Heart left ventricle (tissue), 16 donors: ENCODE measurements around the gene MYO1G. TPM values are rescaled to one million over a fixed set of nuclear protein-coding genes. Genes with fewer than 3 reads are reported as not detected.

Experiments
- ATAC-seq, 4 donors: fragments of 200-7000 bp; cut with Tn5 transposase; one replicate each; pipeline ENCODE4 v1.9.1; 2020 to 2022; ENCODE audit warnings: moderate library complexity in 4 of 4, mild to moderate bottlenecking in 3 of 4, moderate number of reproducible peaks in 1 of 4
- DNase-seq, 5 donors: peaks; one replicate each; pipeline ENCODE4 v3.0.0-alpha.2; 2020
- H3K27ac ChIP-seq, 12 donors: fragments of 200-600 bp; sonication (generic) in 4 of 12; one replicate each; pipeline versions ENCODE4 v1.5.0 to v1.8.0; 2016 to 2022; ENCODE audit warnings: mild to moderate bottlenecking in 2 of 12
- H3K27me3 ChIP-seq, 9 donors: fragments of 200-600 bp; sonication (generic) in 2 of 9; one replicate each; pipeline versions ENCODE4 v1.5.1 to v1.8.0; 2016 to 2022; ENCODE audit warnings: mild to moderate bottlenecking in 3 of 9
- H3K36me3 ChIP-seq, 9 donors: fragments of 200-600 bp; sonication (generic) in 2 of 9; one replicate each; pipeline versions ENCODE4 v1.5.0 to v1.8.0; 2018 to 2022; ENCODE audit warnings: mild to moderate bottlenecking in 2 of 9
- H3K4me1 ChIP-seq, 12 donors: fragments of 200-600 bp; sonication (generic) in 4 of 12; one replicate each; pipeline versions ENCODE4 v1.5.0 to v1.8.0; 2016 to 2022; ENCODE audit warnings: mild to moderate bottlenecking in 3 of 12
- H3K4me3 ChIP-seq, 12 donors: fragments of 200-600 bp; sonication (generic) in 4 of 12; one replicate each; pipeline versions ENCODE4 v1.5.0 to v1.8.0; 2017 to 2022; ENCODE audit warnings: mild to moderate bottlenecking in 9 of 12, moderate library complexity in 4 of 12
- H3K9me3 ChIP-seq, 12 donors: fragments of 200-600 bp; sonication (generic) in 4 of 12; one replicate each; pipeline versions ENCODE4 v1.5.0 to v1.8.0; 2016 to 2022; ENCODE audit warnings: mild to moderate bottlenecking in 1 of 12
- CTCF ChIP-seq, 12 donors: fragments of 200-600 bp; sonication (generic) in 4 of 12; IDR thresholded peaks; one replicate each; pipeline versions ENCODE4 v1.5.0 to v1.8.0; 2018 to 2022; ENCODE audit warnings: antibody characterized with exemption in 12 of 12, mild to moderate bottlenecking in 5 of 12
- POLR2A ChIP-seq, 2 donors: fragments of 450-650 bp; IDR thresholded peaks; one replicate each; pipeline ENCODE4 v1.6.1; 2017; ENCODE audit warnings: antibody characterized with exemption in 2 of 2, mild to moderate bottlenecking in 2 of 2, moderate library complexity in 2 of 2
- WGBS, 4 donors: extraction: QIAGEN DNeasy Blood & Tissue Kit in 2 of 4; methylation state at CpG; one replicate each; pipeline versions ENCODE4 v1.1.5 to v1.1.7; 2013 to 2018; 5-methylcytosine and 5-hydroxymethylcytosine counted together
- intact Hi-C, 10 donors: fragments of 100-400 bp; cut with DNase I; formaldehyde crosslinking; loops; one replicate each; pipeline versions ENCODE4 v1.11.1 to v1.14.2; 2022
- polyA plus RNA-seq, 2 donors: library from polyadenylated mRNA; stranded (reverse); fragments of 200-250 nt; gene quantifications; one replicate each; pipeline ENCODE4 v1.2.3, GENCODE V29; 2013
- total RNA-seq, 9 donors: library from RNA; depleted of rRNA in 2 of 9; stranded (reverse); fragments of >200 nt in 2 of 9; fragmentation: NEBNext Ultra II Directional in 3 of 9; extraction: Animal tissue kit (Norgen Biotek cat#: 25700) in 3 of 9; gene quantifications; one replicate each; pipeline versions ENCODE4 v1.1.0 to v1.2.4, GENCODE V29; 2016 to 2023
- donor health status: ischemic (EF 13 %, LVEDD 7.1; RV severe dilation, severe dysfunction).
- donor health status: healthy with polysubstance abuse.
- donor health status: DM: no; HTN: yes; CAD: no.
- donor health status: DM: no; HTN: no; CAD: no.
- donor health status: ischemic (EF 25% LVEDD 6.9; RV normal size, moderate dysfunction).
- donor health status: ischemic (EF 25% LVEDD 5.7; RV mildly dilated, moderate dysfunction).
- donor health status: healthy.
- donor health status: DM: yes; HTN: yes; CAD: no.
- donor health status: ischemic (EF 35%, LVEDD 5.7; RV mildly dilated, moderate dysfunction).
- donor health status: nonischemic (EF 11% LVEDD 7.7; RV severe dilation, severe dysfunction).
- donor health status: DM: yes; HTN: yes; CAD: no.
- donor health status: PGD.
- donor health status: ischemic (EF 29% LVEDD 5.4; RV normal size, mild dysfunction).
- donor health status: nonischemic (EF 23%, LVEDD 6.1; RV moderate dilation, normal function).

The MYO1G gene
- total and polyA plus RNA-seq, 11 donors, result 0.13 to 19.0 (median 0.79) TPM

- Histone ChIP-seq H3K9me3 (no peaks in the 10 kb centered on the region), H3K27me3 (no peaks in the 10 kb centered on the region), H3K27ac (peak overlapping the region in 1 of 12 donors; percentile 98), H3K36me3 (peaks cover 0 to 46% (median 38%) of the 10 kb centered on the region in 9 donors), H3K4me3 (peak overlapping the region in 1 of 12 donors; percentile 73), H3K4me1 (peaks cover 0 to 61% (median 17%) of the 10 kb centered on the region in 12 donors)
- TF ChIP-seq POLR2A (IDR thresholded peaks at IDR 0.05), result no peak
- no peak for TF ChIP-seq CTCF (IDR thresholded peaks at IDR 0.05)
- WGBS, 4 donors, result 68 to 76% (median 70%) methylated on average over 3 of the region's 3 CpGs
- DNase-seq, result peak in 1 of 5 donors; percentile 4
- ATAC-seq, result no peak
- intact Hi-C loops, result loop anchor here in 2 of 10 donors (10.0 kb wide), 2 partner anchors 100 to 400 kb away; partner anchors contain the start of genes PURB (in 2 of the 2) and TMED4 (in 1 of the 2)
Observed at GRCh38 chr7:44984478-44984758, 5.6 kb upstream of the MYO1G start.

- no peak for ATAC-seq
- WGBS, 4 donors, result 87 to 91% (median 89%) methylated on average over 6 of the region's 6 CpGs
- H3K36me3 ChIP-seq, result peaks cover 0 to 46% (median 38%) of the 10 kb centered on the region in 9 donors
- peaks cover 0 to 66% (median 17%) of the 10 kb centered on the region in 12 donors for H3K4me1 ChIP-seq
- no peaks in the 10 kb centered on the region for H3K9me3 ChIP-seq
- H3K27ac ChIP-seq, result peak overlapping the region in 1 of 12 donors; percentile 98
- peak in 1 of 5 donors; percentile 18 for DNase-seq
- H3K27me3 ChIP-seq, result no peaks in the 10 kb centered on the region
- no peak overlapping the region for H3K4me3 ChIP-seq
- TF ChIP-seq CTCF (IDR thresholded peaks at IDR 0.05) (no peak), POLR2A (IDR thresholded peaks at IDR 0.05) (no peak)
- intact Hi-C loops, result loop anchor here in 2 of 10 donors (10.0 kb wide), 2 partner anchors 99 to 399 kb away; partner anchors contain the start of genes PURB (in 2 of the 2) and TMED4 (in 1 of the 2)
Observed at GRCh38 chr7:44983742-44984477, 5.1 kb upstream of the MYO1G start.

DNA sequence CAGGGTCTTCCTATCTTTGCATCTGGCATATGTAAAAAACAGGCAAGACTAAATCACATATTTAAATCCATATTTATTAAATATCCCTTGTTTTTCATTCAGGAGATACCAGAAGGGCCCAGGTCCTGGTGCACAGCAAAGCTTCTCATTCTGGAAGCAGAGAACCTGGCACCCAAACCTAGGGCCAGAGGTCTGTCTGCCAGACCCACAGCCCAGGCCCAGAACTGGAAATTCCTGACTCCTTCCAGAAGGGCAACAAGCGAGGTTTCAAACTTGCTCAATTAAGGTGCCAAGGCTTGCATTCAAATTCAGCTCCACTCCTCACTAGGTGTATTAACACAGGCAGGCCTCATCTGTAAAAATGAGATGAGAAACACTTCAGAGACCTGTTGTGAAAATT lies 4.2 kb upstream of the MYO1G start:
- peaks cover 0 to 46% (median 38%) of the 10 kb centered on the region in 9 donors for H3K36me3 ChIP-seq
- no peak for TF ChIP-seq POLR2A (IDR thresholded peaks at IDR 0.05)
- TF ChIP-seq CTCF (IDR thresholded peaks at IDR 0.05), result no peak
- no peaks in the 10 kb centered on the region for H3K9me3 ChIP-seq
- no peaks in the 10 kb centered on the region for H3K27me3 ChIP-seq
- intact Hi-C loops, result loop anchor here in 2 of 10 donors (10.0 kb wide), 2 partner anchors 98 to 398 kb away; partner anchors contain the start of genes PURB (in 2 of the 2) and TMED4 (in 1 of the 2)
- H3K27ac ChIP-seq, result no peak overlapping the region
- H3K4me1 ChIP-seq, result peaks cover 0 to 76% (median 17%) of the 10 kb centered on the region in 12 donors
- WGBS, 4 donors, result 75 to 98% (median 95%) methylated on average over 1 of the region's 1 CpG
- no peak overlapping the region for H3K4me3 ChIP-seq
- DNase-seq (peak in 1 of 5 donors; percentile 6), ATAC-seq (no peak)

GRCh38 chr7:44982535-44982923 lies 3.7 kb upstream of the MYO1G start:
- no peaks in the 10 kb centered on the region for H3K9me3 ChIP-seq
- no peak for ATAC-seq
- WGBS, 4 donors, result 90 to 100% (median 96%) methylated on average over 1 of the region's 1 CpG
- TF ChIP-seq POLR2A (IDR thresholded peaks at IDR 0.05) (no peak), CTCF (IDR thresholded peaks at IDR 0.05) (no peak)
- peaks cover 0 to 76% (median 17%) of the 10 kb centered on the region in 12 donors for H3K4me1 ChIP-seq
- DNase-seq, result no peak
- H3K27ac ChIP-seq, result no peak overlapping the region
- no peaks in the 10 kb centered on the region for H3K27me3 ChIP-seq
- peaks cover 0 to 46% (median 38%) of the 10 kb centered on the region in 9 donors for H3K36me3 ChIP-seq
- intact Hi-C loops, result loop anchor here in 2 of 10 donors (10.0 kb wide), 2 partner anchors 98 to 398 kb away; partner anchors contain the start of genes PURB (in 2 of the 2) and TMED4 (in 1 of the 2)
- H3K4me3 ChIP-seq, result no peak overlapping the region
